GM23338 (cell line): ENCODE measurements around the gene UBFD1. TPM values are rescaled to one million over a fixed set of nuclear protein-coding genes. Genes with fewer than 3 reads are reported as not detected.

ENCODE experiments used
- ATAC-seq: fragments of 200-7000 bp; cut with Tn5 transposase; 3 replicates; pipeline ENCODE4 v1.9.1; 2020
- DNase-seq: peaks from one replicate; pipeline ENCODE4 v3.0.0-alpha.2; 2015; ENCODE audit warnings: low spot score
- H2AFZ ChIP-seq: fragments of 200-600 bp; sonication (generic); 2 replicates; pipeline ENCODE4 v1.8.0; 2016; ENCODE audit warnings: antibody characterized with exemption, mild to moderate bottlenecking, moderate library complexity
- H3F3A ChIP-seq: fragments of 200-600 bp; sonication (generic); replicated peaks from 2 replicates; pipeline ENCODE4 v1.8.0; 2017; ENCODE audit warnings: antibody characterized with exemption, mixed run types, low read depth
- H3K27ac ChIP-seq: fragments of 200-600 bp; sonication (generic); 2 replicates; pipeline ENCODE4 v1.6.1; 2016; ENCODE audit warnings: low read depth
- H3K27me3 ChIP-seq: fragments of 200-600 bp; sonication (generic); 2 replicates; pipeline ENCODE4 v1.8.0; 2016; ENCODE audit warnings: mild to moderate bottlenecking, mixed run types, moderate library complexity; ENCODE audit not compliant: insufficient read depth
- H3K36me3 ChIP-seq: fragments of 200-600 bp; sonication (generic); 2 replicates; pipeline ENCODE4 v1.8.0; 2016; ENCODE audit warnings: mild to moderate bottlenecking; ENCODE audit not compliant: insufficient read depth
- H3K4me1 ChIP-seq: fragments of 200-600 bp; sonication (generic); 2 replicates; pipeline ENCODE4 v1.8.0; 2016; ENCODE audit warnings: mild to moderate bottlenecking, moderate library complexity; ENCODE audit not compliant: insufficient read depth
- H3K4me2 ChIP-seq: fragments of 200-600 bp; sonication (generic); 2 replicates; pipeline ENCODE4 v1.7.1; 2017; ENCODE audit warnings: mixed run types
- H3K4me3 ChIP-seq: fragments of 200-600 bp; sonication (generic); 2 replicates; pipeline ENCODE4 v1.6.1; 2016; ENCODE audit warnings: mixed run types
- H3K79me2 ChIP-seq: fragments of 200-600 bp; sonication (generic); replicated peaks from 2 replicates; pipeline ENCODE4 v1.8.0; 2017; ENCODE audit warnings: mild to moderate bottlenecking; ENCODE audit not compliant: insufficient read depth
- H3K9me2 ChIP-seq: fragments of 200-600 bp; sonication (generic); 2 replicates; pipeline ENCODE4 v1.8.0; 2017; ENCODE audit not compliant: insufficient read depth
- H4K20me1 ChIP-seq: fragments of 200-600 bp; sonication (generic); replicated peaks from 2 replicates; pipeline ENCODE4 v1.8.0; 2017; ENCODE audit warnings: mild to moderate bottlenecking; ENCODE audit not compliant: insufficient read depth
- H3K27ac Mint-ChIP-seq: 2 replicates; pipeline ENCODE4 v1.8.0; 2020; ENCODE audit warnings: inconsistent platforms, mild to moderate bottlenecking, moderate library complexity, mixed read lengths
- H3K27me3 Mint-ChIP-seq: 3 replicates; pipeline ENCODE4 v1.8.0; 2022; ENCODE audit warnings: low read depth, mild to moderate bottlenecking, moderate library complexity, mixed read lengths, inconsistent platforms; ENCODE audit not compliant: insufficient read depth, poor library complexity
- H3K36me3 Mint-ChIP-seq: 3 replicates; pipeline ENCODE4 v1.8.0; 2021; ENCODE audit warnings: low read depth, mild to moderate bottlenecking, inconsistent platforms, moderate library complexity, mixed read lengths
- H3K4me1 Mint-ChIP-seq: 3 replicates; pipeline ENCODE4 v1.8.0; 2020; ENCODE audit warnings: mild to moderate bottlenecking, inconsistent platforms, mixed read lengths
- H3K4me3 Mint-ChIP-seq: 3 replicates; pipeline ENCODE4 v1.8.0; 2021; ENCODE audit warnings: moderate library complexity, mild to moderate bottlenecking, inconsistent platforms, mixed read lengths
- H3K9me3 Mint-ChIP-seq: 3 replicates; pipeline ENCODE4 v1.8.0; 2020; ENCODE audit warnings: moderate library complexity, mild to moderate bottlenecking, inconsistent platforms, mixed read lengths
- CREB1 ChIP-seq: fragments of 250-450 bp; sonication (Bioruptor Pico); IDR thresholded peaks from 2 replicates; pipeline ENCODE4 v1.5.0; 2020; ENCODE audit warnings: low read depth, mild to moderate bottlenecking, moderate library complexity
- CTCF ChIP-seq, 2 experiments: fragments of 200-600 bp in 1 of 2; sonication (generic) in 1 of 2; conservative IDR thresholded peaks; 2 replicates each; pipeline versions ENCODE4 v1.5.1 to v1.6.1; 2016 to 2017; ENCODE audit warnings: antibody characterized with exemption in 2 of 2, low read depth in 2 of 2, mild to moderate bottlenecking in 2 of 2, moderate library complexity in 1 of 2
- ETS1 ChIP-seq: IDR thresholded peaks from 2 replicates; pipeline ENCODE4 v1.6.1; 2016; ENCODE audit warnings: antibody characterized with exemption
- EZH2phosphoT487 ChIP-seq: fragments of 200-600 bp; sonication (generic); IDR thresholded peaks from one replicate; pipeline ENCODE4 v1.8.1; 2018; ENCODE audit warnings: antibody characterized with exemption; ENCODE audit not compliant: unreplicated experiment
- JUNB ChIP-seq: IDR thresholded peaks from one replicate; pipeline ENCODE4 v1.6.1; 2016; ENCODE audit warnings: antibody characterized with exemption; ENCODE audit not compliant: unreplicated experiment
- NANOG ChIP-seq: IDR thresholded peaks from 2 replicates; pipeline ENCODE4 v1.6.1; 2016; ENCODE audit warnings: antibody characterized with exemption, borderline replicate concordance
- STAT1 ChIP-seq: IDR thresholded peaks from one replicate; pipeline ENCODE4 v1.6.1; 2016; ENCODE audit warnings: antibody characterized with exemption; ENCODE audit not compliant: unreplicated experiment
- ZNF331 ChIP-seq: fragments of 250-450 bp; sonication (Bioruptor Pico); IDR thresholded peaks from 2 replicates; pipeline ENCODE4 v1.5.0; 2020; ENCODE audit warnings: low read depth, mild to moderate bottlenecking, moderate library complexity
- ZNF462 ChIP-seq: fragments of 250-450 bp; sonication (Bioruptor Pico); IDR thresholded peaks from 2 replicates; pipeline ENCODE4 v1.5.0; 2020; ENCODE audit warnings: mild to moderate bottlenecking, moderate library complexity
- polyA plus RNA-seq: library from polyadenylated mRNA; unstranded; fragments of >200 nt; fragmentation: Nextera tagmentation; extraction: Ambion mirVana; gene quantifications from 2 replicates; pipeline ENCODE4 v1.2.1, GENCODE V29; 2016
- total RNA-seq: library from RNA; depleted of rRNA; stranded (reverse); fragments of >200 nt; shearing (Covaris generic); gene quantifications from 2 replicates; pipeline ENCODE4 v1.2.3, GENCODE V29; 2014

The UBFD1 gene
- total and polyA plus RNA-seq, 2 experiments from 2014 or later = 28.5 to 249 TPM

GRCh38 chr16:23556881-23557778 lies at the start of gene UBFD1, which contains the start of gene EARS2 (continued):
- peak; percentile 49; the same call in 1 of the 2 replicates for TF ChIP-seq ETS1

- TF ChIP-seq ZNF331 (CRISPR knock-in tag) = no peak
- no peak for TF ChIP-seq JUNB
- TF ChIP-seq CTCF (conservative IDR thresholded peaks at IDR 0.05; ENCODE audit: low read depth in 2 of 2) = no peak
- TF ChIP-seq CREB1 (CRISPR knock-in tag) = no peak
- TF ChIP-seq ZNF462 (CRISPR knock-in tag) = no peak
- TF ChIP-seq ETS1 = no peak
- no peak for TF ChIP-seq NANOG
- no peak for TF ChIP-seq EZH2phosphoT487
- no peak for TF ChIP-seq STAT1
- ATAC-seq (peak; percentile 15), DNase-seq (peak; percentile 69)
- H2AFZ ChIP-seq = no peak overlapping the region
- H3F3A ChIP-seq = no peaks in the 10 kb centered on the region
- H4K20me1 ChIP-seq = peaks cover 49% of the 10 kb centered on the region
- no peaks in the 10 kb centered on the region for H3K27me3 ChIP-seq
- peak overlapping the region; percentile 83 for H3K4me3 Mint-ChIP-seq
- no peak overlapping the region for H3K27ac ChIP-seq
- no peaks in the 10 kb centered on the region; the same call in 2 of the 3 replicates for H3K9me3 Mint-ChIP-seq
- H3K27ac Mint-ChIP-seq = peak overlapping the region; percentile 58
- peaks cover 5% of the 10 kb centered on the region for H3K27me3 Mint-ChIP-seq
- H3K4me1 Mint-ChIP-seq = peaks cover 33% of the 10 kb centered on the region
- H3K9me2 ChIP-seq = no peaks in the 10 kb centered on the region
- peak overlapping the region; percentile 72 for H3K4me3 ChIP-seq
- no peaks in the 10 kb centered on the region for H3K36me3 ChIP-seq
- peak overlapping the region; percentile 89 for H3K4me2 ChIP-seq
- peaks cover 11% of the 10 kb centered on the region for H3K36me3 Mint-ChIP-seq
- peaks cover 22% of the 10 kb centered on the region for H3K4me1 ChIP-seq
- peaks cover 61% of the 10 kb centered on the region for H3K79me2 ChIP-seq
Measured at GRCh38 chr16:23508589-23509440, 48.7 kb upstream of the UBFD1 start.
